Colonic mucosa (tissue), 4 donors: ENCODE data around the gene FGFBP3. TPM values are rescaled to one million over a fixed set of nuclear protein-coding genes. Genes with fewer than 3 reads are reported as not detected.

Source experiments
- DNase-seq: peaks from one replicate; pipeline ENCODE4 v3.0.0-alpha.2; 2020
- H3K27ac ChIP-seq: fragments of 200-600 bp; one replicate; pipeline ENCODE4 v1.8.0; 2021
- H3K27me3 ChIP-seq: fragments of 200-600 bp; one replicate; pipeline ENCODE4 v1.8.0; 2021
- H3K36me3 ChIP-seq: fragments of 200-600 bp; one replicate; pipeline ENCODE4 v1.8.0; 2021
- H3K4me1 ChIP-seq: fragments of 200-600 bp; one replicate; pipeline ENCODE4 v1.8.0; 2021; ENCODE audit warnings: mild to moderate bottlenecking
- H3K4me3 ChIP-seq: fragments of 200-600 bp; one replicate; pipeline ENCODE4 v1.8.0; 2021
- H3K9ac ChIP-seq, 2 donors: one replicate each; pipeline ENCODE4 v1.7.0; 2013; ENCODE audit warnings: control low read depth in 2 of 2, low read depth in 2 of 2, low read length in 2 of 2
- H3K9me3 ChIP-seq: fragments of 200-600 bp; one replicate; pipeline ENCODE4 v1.8.0; 2021
- CTCF ChIP-seq: fragments of 200-600 bp; IDR thresholded peaks from one replicate; pipeline ENCODE4 v1.8.0; 2022; ENCODE audit warnings: antibody characterized with exemption, mild to moderate bottlenecking
- intact Hi-C: fragments of 100-400 bp; cut with DNase I; formaldehyde crosslinking; loops from one replicate; pipeline ENCODE4 v1.14.1; 2022
- total RNA-seq, 2 donors: library from RNA; stranded (reverse); fragmentation: NEBNext Ultra II Directional in 1 of 2; extraction: Animal tissue kit (Norgen Biotek cat#: 25700) in 1 of 2; gene quantifications; one replicate each; pipeline ENCODE4 v1.2.1, GENCODE V29; 2021
- donor health status: healthy.
- donor health status: DM: no; HTN: no; CAD: no.
- donor health status: DM: no; HTN: no; CAD: no.

Gene FGFBP3
- total RNA-seq, 2 donors from 2014 or later, result 1.1 to 2.8 TPM

- no peak overlapping the region for H3K27ac ChIP-seq
- intact Hi-C loops, result no loop called here
- no peaks in the 10 kb centered on the region for H3K36me3 ChIP-seq
- no peak overlapping the region for H3K9ac ChIP-seq
- no peaks in the 10 kb centered on the region for H3K9me3 ChIP-seq
- H3K4me3 ChIP-seq, result no peak overlapping the region
- DNase-seq, result no peak
- H3K4me1 ChIP-seq, result no peaks in the 10 kb centered on the region
- no peaks in the 10 kb centered on the region for H3K27me3 ChIP-seq
- TF ChIP-seq CTCF, result no peak
Observed at GRCh38 chr10:91865562-91866081, 43.7 kb downstream of the FGFBP3 start.

- Histone ChIP-seq H3K4me3 (no peak overlapping the region), H3K27ac (no peak overlapping the region), H3K9me3 (no peaks in the 10 kb centered on the region), H3K9ac (no peak overlapping the region), H3K36me3 (no peaks in the 10 kb centered on the region), H3K27me3 (no peaks in the 10 kb centered on the region), H3K4me1 (no peaks in the 10 kb centered on the region)
- no peak for DNase-seq
- no peak for TF ChIP-seq CTCF
- intact Hi-C loops, result loop anchor here (5.0 kb wide), 1 partner anchor 42 kb away; no protein-coding TSS in a partner anchor
Observed at GRCh38 chr10:91864744-91865143, 44.5 kb downstream of the FGFBP3 start.

GRCh38 chr10:91864099-91864498, 45.2 kb downstream of the FGFBP3 start:
- H3K9me3 ChIP-seq, result no peaks in the 10 kb centered on the region
- no peak overlapping the region for H3K4me3 ChIP-seq
- no peak overlapping the region for H3K27ac ChIP-seq
- no peaks in the 10 kb centered on the region for H3K4me1 ChIP-seq
- no peaks in the 10 kb centered on the region for H3K27me3 ChIP-seq
- DNase-seq, result peak; percentile 48
- TF ChIP-seq CTCF, result no peak
- no peaks in the 10 kb centered on the region for H3K36me3 ChIP-seq
- intact Hi-C loops, result loop anchor here (5.0 kb wide), 1 partner anchor 42 kb away; no protein-coding TSS in a partner anchor
- no peak overlapping the region for H3K9ac ChIP-seq

GRCh38 chr10:91860885-91861284, 48.4 kb downstream of the FGFBP3 start:
- no peaks in the 10 kb centered on the region for H3K9me3 ChIP-seq
- no peaks in the 10 kb centered on the region for H3K27me3 ChIP-seq
- no peak for TF ChIP-seq CTCF
- no peak for DNase-seq
- no peaks in the 10 kb centered on the region for H3K4me1 ChIP-seq
- intact Hi-C loops, result loop anchor here (5.0 kb wide), 1 partner anchor 39 kb away; no protein-coding TSS in a partner anchor
- H3K4me3 ChIP-seq, result no peak overlapping the region
- no peak overlapping the region for H3K9ac ChIP-seq
- H3K36me3 ChIP-seq, result peaks cover 13% of the 10 kb centered on the region
- no peak overlapping the region for H3K27ac ChIP-seq

- Histone ChIP-seq H3K36me3 (peaks cover 18% of the 10 kb centered on the region), H3K9ac (no peak overlapping the region), H3K27ac (no peak overlapping the region), H3K27me3 (no peaks in the 10 kb centered on the region), H3K9me3 (no peaks in the 10 kb centered on the region), H3K4me1 (no peaks in the 10 kb centered on the region), H3K4me3 (no peak overlapping the region)
- DNase-seq, result no peak
- TF ChIP-seq CTCF, result no peak
- intact Hi-C loops, result no loop called here
Observed at GRCh38 chr10:91856637-91857036, 52.6 kb downstream of the FGFBP3 start.

Other genes with a start within 250 kb of the FGFBP3 start
- gene TNKS2, start 111.1 kb downstream of the FGFBP3 start, total RNA-seq, result 10 to 100 TPM; 19.3 to 34.1 TPM
- 10 to 100 TPM; 20.7 to 25.0 TPM for gene BTAF1, start 14.3 kb upstream of the FGFBP3 start, total RNA-seq